ENCODE results near the gene PPARA.

The PPARA gene

GRCh38 chr22:46276563-46276962, 126.2 kb downstream of the PPARA start:
- no peaks in the 10 kb centered on the region for H3K27me3 ChIP-seq (ENCODE audit: insufficient read depth, poor library complexity, severe bottlenecking)
- no peak for DNase-seq (ENCODE audit: low read depth in 1 of 2, low spot score in 1 of 2)
- TF ChIP-seq POLR2AphosphoS5 (IDR thresholded peaks at IDR 0.05; ENCODE audit: low read depth) (no peak), GABPA (IDR thresholded peaks at IDR 0.05; ENCODE audit: low read depth) (no peak), REST (IDR thresholded peaks at IDR 0.05; ENCODE audit: insufficient replicate concordance, low read depth) (no peak), SPI1 (IDR thresholded peaks at IDR 0.05; ENCODE audit: borderline replicate concordance, low read depth) (no peak)
- TF ChIP-seq, protein P1, sequence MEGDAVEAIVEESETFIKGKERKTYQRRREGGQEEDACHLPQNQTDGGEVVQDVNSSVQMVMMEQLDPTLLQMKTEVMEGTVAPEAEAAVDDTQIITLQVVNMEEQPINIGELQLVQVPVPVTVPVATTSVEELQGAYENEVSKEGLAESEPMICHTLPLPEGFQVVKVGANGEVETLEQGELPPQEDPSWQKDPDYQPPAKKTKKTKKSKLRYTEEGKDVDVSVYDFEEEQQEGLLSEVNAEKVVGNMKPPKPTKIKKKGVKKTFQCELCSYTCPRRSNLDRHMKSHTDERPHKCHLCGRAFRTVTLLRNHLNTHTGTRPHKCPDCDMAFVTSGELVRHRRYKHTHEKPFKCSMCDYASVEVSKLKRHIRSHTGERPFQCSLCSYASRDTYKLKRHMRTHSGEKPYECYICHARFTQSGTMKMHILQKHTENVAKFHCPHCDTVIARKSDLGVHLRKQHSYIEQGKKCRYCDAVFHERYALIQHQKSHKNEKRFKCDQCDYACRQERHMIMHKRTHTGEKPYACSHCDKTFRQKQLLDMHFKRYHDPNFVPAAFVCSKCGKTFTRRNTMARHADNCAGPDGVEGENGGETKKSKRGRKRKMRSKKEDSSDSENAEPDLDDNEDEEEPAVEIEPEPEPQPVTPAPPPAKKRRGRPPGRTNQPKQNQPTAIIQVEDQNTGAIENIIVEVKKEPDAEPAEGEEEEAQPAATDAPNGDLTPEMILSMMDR (IDR thresholded peaks at IDR 0.05; ENCODE audit: insufficient read depth, low read length) = no peak
- no peak overlapping the region for H3K27ac ChIP-seq (replicated peaks)
- H3K4me3 ChIP-seq (replicated peaks; ENCODE audit: insufficient read depth, low read length) = no peak overlapping the region

- DNase-seq (ENCODE audit: low read depth in 1 of 2, low spot score in 1 of 2) = no peak
- no peaks in the 10 kb centered on the region for H3K27me3 ChIP-seq (ENCODE audit: insufficient read depth, poor library complexity, severe bottlenecking)
- no peak for TF ChIP-seq REST (IDR thresholded peaks at IDR 0.05; ENCODE audit: insufficient replicate concordance, low read depth)
- TF ChIP-seq GABPA (IDR thresholded peaks at IDR 0.05; ENCODE audit: low read depth) = no peak
- TF ChIP-seq POLR2AphosphoS5 (IDR thresholded peaks at IDR 0.05; ENCODE audit: low read depth) = no peak
- no peak for TF ChIP-seq SPI1 (IDR thresholded peaks at IDR 0.05; ENCODE audit: borderline replicate concordance, low read depth)
- TF ChIP-seq, protein P1 (IDR thresholded peaks at IDR 0.05; ENCODE audit: insufficient read depth, low read length) = no peak
- no peak overlapping the region for H3K4me3 ChIP-seq (replicated peaks; ENCODE audit: insufficient read depth, low read length)
- H3K27ac ChIP-seq (replicated peaks) = no peak overlapping the region
These were observed 128.6 kb downstream of the PPARA start for GRCh38 chr22:46278656-46279645.

GRCh38 chr22:46280063-46280817, 129.9 kb downstream of the PPARA start:
- TF ChIP-seq, protein P1 (IDR thresholded peaks at IDR 0.05; ENCODE audit: insufficient read depth, low read length) = no peak
- TF ChIP-seq GABPA (IDR thresholded peaks at IDR 0.05; ENCODE audit: low read depth) = no peak
- no peak for TF ChIP-seq SPI1 (IDR thresholded peaks at IDR 0.05; ENCODE audit: borderline replicate concordance, low read depth)
- TF ChIP-seq REST (IDR thresholded peaks at IDR 0.05; ENCODE audit: insufficient replicate concordance, low read depth) = no peak
- no peak for TF ChIP-seq POLR2AphosphoS5 (IDR thresholded peaks at IDR 0.05; ENCODE audit: low read depth)
- Histone ChIP-seq H3K27me3 (ENCODE audit: insufficient read depth, poor library complexity, severe bottlenecking) (no peaks in the 10 kb centered on the region), H3K27ac (replicated peaks) (no peak overlapping the region), H3K4me3 (replicated peaks; ENCODE audit: insufficient read depth, low read length) (no peak overlapping the region)
- DNase-seq (ENCODE audit: low read depth in 1 of 2, low spot score in 1 of 2) = no peak
